H9 (cell line): ENCODE results near the gene CDIPT. TPM values are rescaled to one million over a fixed set of nuclear protein-coding genes. Genes with fewer than 3 reads are reported as not detected.

ENCODE experiments used
- DNase-seq: peaks from one replicate; pipeline ENCODE4 v3.0.0-alpha.2; 2017
- H2AFZ ChIP-seq: one replicate; pipeline ENCODE4 v1.6.1; 2013; ENCODE audit warnings: mild to moderate bottlenecking, low read length, control low read depth, moderate library complexity
- H2AK5ac ChIP-seq: 2 replicates; pipeline ENCODE4 v1.6.1; 2013; ENCODE audit warnings: low read length, control low read depth, mixed read lengths; ENCODE audit not compliant: insufficient read length
- H2BK120ac ChIP-seq: one replicate; pipeline ENCODE4 v1.6.1; 2013; ENCODE audit warnings: low read depth, mild to moderate bottlenecking, low read length, control low read depth, inconsistent platforms; ENCODE audit not compliant: poor library complexity, severe bottlenecking
- H2BK12ac ChIP-seq: 2 replicates; pipeline ENCODE4 v1.6.1; 2013; ENCODE audit warnings: low read length, control low read depth, mixed read lengths, low read depth; ENCODE audit not compliant: insufficient read length
- H2BK15ac ChIP-seq: 2 replicates; pipeline ENCODE4 v1.6.1; 2013; ENCODE audit warnings: low read depth, low read length, control low read depth
- H2BK20ac ChIP-seq: one replicate; pipeline ENCODE4 v1.6.1; 2013; ENCODE audit warnings: low read depth, mild to moderate bottlenecking, low read length, control low read depth, inconsistent platforms; ENCODE audit not compliant: poor library complexity, severe bottlenecking
- H2BK5ac ChIP-seq: 2 replicates; pipeline ENCODE4 v1.6.1; 2013; ENCODE audit warnings: low read length, control low read depth, mixed read lengths; ENCODE audit not compliant: insufficient read length
- H3K14ac ChIP-seq: 2 replicates; pipeline ENCODE4 v1.6.1; 2013; ENCODE audit warnings: low read length, control low read depth; ENCODE audit not compliant: insufficient read depth
- H3K18ac ChIP-seq: 2 replicates; pipeline ENCODE4 v1.6.1; 2013; ENCODE audit warnings: low read depth, mild to moderate bottlenecking, mixed read lengths, low read length, control low read depth; ENCODE audit not compliant: insufficient read length
- H3K23ac ChIP-seq: 2 replicates; pipeline ENCODE4 v1.6.1; 2013; ENCODE audit warnings: low read length, control low read depth, mixed read lengths, low read depth; ENCODE audit not compliant: insufficient read length
- H3K23me2 ChIP-seq: 2 replicates; pipeline ENCODE4 v1.6.1; 2013; ENCODE audit warnings: low read depth, mild to moderate bottlenecking, mixed read lengths, low read length, control low read depth; ENCODE audit not compliant: insufficient read length, poor library complexity, severe bottlenecking
- H3K27ac ChIP-seq: 2 replicates; pipeline ENCODE4 v1.5.1; 2013; ENCODE audit warnings: low read length, control low read depth, mixed read lengths, low read depth; ENCODE audit not compliant: insufficient read length
- H3K27me3 ChIP-seq: 2 replicates; pipeline ENCODE4 v1.6.1; 2013; ENCODE audit warnings: low read length, control low read depth, inconsistent platforms; ENCODE audit not compliant: insufficient read depth
- H3K4ac ChIP-seq: 2 replicates; pipeline ENCODE4 v1.6.1; 2013; ENCODE audit warnings: low read depth, mild to moderate bottlenecking, control low read depth, inconsistent platforms, low read length, moderate library complexity
- H3K4me1 ChIP-seq: 2 replicates; pipeline ENCODE4 v1.6.1; 2013; ENCODE audit warnings: low read length, control low read depth, inconsistent platforms; ENCODE audit not compliant: insufficient read depth
- H3K4me2 ChIP-seq: 2 replicates; pipeline ENCODE4 v1.6.1; 2013; ENCODE audit warnings: low read length, control low read depth, mixed read lengths; ENCODE audit not compliant: insufficient read length, insufficient read depth
- H3K56ac ChIP-seq: 2 replicates; pipeline ENCODE4 v1.6.1; 2013; ENCODE audit warnings: low read depth, mild to moderate bottlenecking, mixed read lengths, low read length, control low read depth; ENCODE audit not compliant: insufficient read length
- H3K79me1 ChIP-seq: 2 replicates; pipeline ENCODE4 v1.6.1; 2013; ENCODE audit warnings: low read depth, mild to moderate bottlenecking, moderate library complexity, low read length, control low read depth, inconsistent platforms; ENCODE audit not compliant: insufficient read depth, poor library complexity, severe bottlenecking
- H3K79me2 ChIP-seq: 2 replicates; pipeline ENCODE4 v1.6.1; 2013; ENCODE audit warnings: low read length, control low read depth, inconsistent platforms; ENCODE audit not compliant: insufficient read depth
- H3K9ac ChIP-seq: 2 replicates; pipeline ENCODE4 v1.6.1; 2013; ENCODE audit warnings: low read length, control low read depth, mixed read lengths; ENCODE audit not compliant: insufficient read length; ENCODE audit errors: extremely low read depth
- H3K9me3 ChIP-seq: one replicate; pipeline ENCODE4 v1.6.1; 2013; ENCODE audit warnings: low read depth, low read length, inconsistent platforms; ENCODE audit not compliant: control insufficient read depth
- H3T11ph ChIP-seq: one replicate; pipeline ENCODE4 v1.6.1; 2013; ENCODE audit warnings: mild to moderate bottlenecking, low read length, control low read depth, inconsistent platforms
- H4K20me1 ChIP-seq: one replicate; pipeline ENCODE4 v1.6.1; 2013; ENCODE audit not compliant: control insufficient read depth, insufficient read length, insufficient read depth
- H4K5ac ChIP-seq: 2 replicates; pipeline ENCODE4 v1.6.1; 2013; ENCODE audit warnings: low read depth, mild to moderate bottlenecking, mixed read lengths, low read length, control low read depth; ENCODE audit not compliant: insufficient read length
- H4K8ac ChIP-seq: replicated peaks from 2 replicates; pipeline ENCODE4 v1.6.1; 2013; ENCODE audit warnings: low read length, control low read depth, mixed read lengths, low read depth; ENCODE audit not compliant: insufficient read length
- H4K91ac ChIP-seq: 2 replicates; pipeline ENCODE4 v1.6.1; 2013; ENCODE audit warnings: low read depth, mild to moderate bottlenecking, moderate library complexity, mixed read lengths, low read length, control low read depth; ENCODE audit not compliant: insufficient read length
- H3K27ac Mint-ChIP-seq, 3 experiments: 2 replicates in 2 of 3; 3 replicates in 1 of 3; pipeline ENCODE4 v1.8.0; 2020 to 2021; ENCODE audit warnings: mixed read lengths in 3 of 3, mild to moderate bottlenecking in 1 of 3, moderate library complexity in 1 of 3
- H3K27me3 Mint-ChIP-seq: 2 replicates; pipeline ENCODE4 v1.8.0; 2021; ENCODE audit warnings: low read depth, mild to moderate bottlenecking, moderate library complexity, mixed read lengths
- H3K36me3 Mint-ChIP-seq, 3 experiments: 2 replicates in 2 of 3; 3 replicates in 1 of 3; pipeline ENCODE4 v1.8.0; 2020 to 2021; ENCODE audit warnings: low read depth in 3 of 3, mixed read lengths in 3 of 3; ENCODE audit not compliant: insufficient read depth in 1 of 3
- H3K4me1 Mint-ChIP-seq, 2 experiments: 2 replicates each; pipeline ENCODE4 v1.8.0; 2020; ENCODE audit warnings: mixed read lengths in 2 of 2
- H3K4me3 Mint-ChIP-seq, 2 experiments: 2 replicates in 1 of 2; 3 replicates in 1 of 2; pipeline ENCODE4 v1.8.0; 2020 to 2021; ENCODE audit warnings: mild to moderate bottlenecking in 2 of 2, mixed read lengths in 2 of 2, moderate library complexity in 1 of 2
- H3K9me3 Mint-ChIP-seq, 2 experiments: 2 replicates in 1 of 2; 3 replicates in 1 of 2; pipeline ENCODE4 v1.8.0; 2020; ENCODE audit warnings: mild to moderate bottlenecking in 2 of 2, mixed read lengths in 2 of 2, moderate library complexity in 1 of 2
- WGBS: extraction: QIAGEN DNeasy Blood & Tissue Kit; methylation state at CpG from one replicate; pipeline ENCODE4 v1.1.7; 2013; ENCODE audit warnings: missing lambda C conversion rate, low lambda C conversion rate, mixed read lengths; ENCODE audit not compliant: insufficient read length; ENCODE audit errors: extremely low coverage; 5-methylcytosine and 5-hydroxymethylcytosine counted together
- total RNA-seq: library from RNA; stranded (reverse); gene quantifications from 2 replicates; pipeline ENCODE4 v1.2.1, GENCODE V29; 2021
- TF ChIP-seq, protein P1 (sequence below): fragments of 200-600 bp; sonication (generic); conservative IDR thresholded peaks from 3 replicates; pipeline ENCODE4 v1.8.0; 2021; ENCODE audit warnings: antibody characterized with exemption, mild to moderate bottlenecking

CDIPT gene
- total RNA-seq, 1 experiment from 2014 or later, result 70.6 TPM

DNA sequence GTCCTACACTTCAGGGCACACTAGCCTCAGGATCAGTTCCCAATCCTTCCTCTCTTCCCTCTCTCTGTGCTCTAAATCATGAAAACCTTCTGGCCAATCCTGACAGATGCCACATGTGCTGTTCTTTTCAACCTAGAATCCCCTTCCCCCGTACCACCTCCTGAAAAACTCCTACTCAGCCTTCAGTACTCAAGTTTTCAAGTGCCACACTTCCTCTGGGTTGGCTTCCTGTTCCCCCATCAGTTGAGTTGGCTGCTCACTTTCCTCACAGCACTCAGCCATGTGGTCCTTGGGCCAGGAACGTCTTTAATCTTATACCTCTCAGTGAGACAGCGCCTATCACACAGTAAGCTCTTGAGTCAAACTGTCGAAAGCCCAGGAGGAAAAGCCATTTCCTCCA lies 40.6 kb upstream of the CDIPT start:
- H2BK15ac ChIP-seq, result no peak overlapping the region
- H3K23ac ChIP-seq, result no peak overlapping the region
- H3K23me2 ChIP-seq, result peaks cover 21% of the 10 kb centered on the region
- peaks cover 14 to 29% (median 21%) of the 10 kb centered on the region in 3 experiments; a peak in 6 of 7 replicates for H3K36me3 Mint-ChIP-seq
- H3T11ph ChIP-seq, result no peak overlapping the region
- H3K4me2 ChIP-seq, result no peak overlapping the region
- H3K4me1 ChIP-seq, result peaks cover 2% of the 10 kb centered on the region
- H4K20me1 ChIP-seq, result no peaks in the 10 kb centered on the region
- H3K9me3 ChIP-seq, result no peaks in the 10 kb centered on the region
- H2BK120ac ChIP-seq, result no peak overlapping the region
- H3K27me3 ChIP-seq, result no peaks in the 10 kb centered on the region
- no peak overlapping the region for H2BK12ac ChIP-seq
- DNase-seq, result no peak
- no peak overlapping the region for H2BK5ac ChIP-seq
- no peak overlapping the region for H4K5ac ChIP-seq
- no peak overlapping the region for H3K56ac ChIP-seq
- no peak overlapping the region for H3K18ac ChIP-seq
- H3K79me1 ChIP-seq, result peaks cover 3% of the 10 kb centered on the region
- no CpG with 5 or more reads among the region's 4 CpGs for WGBS
- no peak overlapping the region for H4K8ac ChIP-seq
- H3K27ac ChIP-seq, result no peak overlapping the region
- H3K9ac ChIP-seq, result no peak overlapping the region
- no peak overlapping the region for H2AFZ ChIP-seq
- no peaks in the 10 kb centered on the region for H3K9me3 Mint-ChIP-seq
- H4K91ac ChIP-seq, result no peak overlapping the region
- no peak overlapping the region for H2AK5ac ChIP-seq
- TF ChIP-seq, protein P1, sequence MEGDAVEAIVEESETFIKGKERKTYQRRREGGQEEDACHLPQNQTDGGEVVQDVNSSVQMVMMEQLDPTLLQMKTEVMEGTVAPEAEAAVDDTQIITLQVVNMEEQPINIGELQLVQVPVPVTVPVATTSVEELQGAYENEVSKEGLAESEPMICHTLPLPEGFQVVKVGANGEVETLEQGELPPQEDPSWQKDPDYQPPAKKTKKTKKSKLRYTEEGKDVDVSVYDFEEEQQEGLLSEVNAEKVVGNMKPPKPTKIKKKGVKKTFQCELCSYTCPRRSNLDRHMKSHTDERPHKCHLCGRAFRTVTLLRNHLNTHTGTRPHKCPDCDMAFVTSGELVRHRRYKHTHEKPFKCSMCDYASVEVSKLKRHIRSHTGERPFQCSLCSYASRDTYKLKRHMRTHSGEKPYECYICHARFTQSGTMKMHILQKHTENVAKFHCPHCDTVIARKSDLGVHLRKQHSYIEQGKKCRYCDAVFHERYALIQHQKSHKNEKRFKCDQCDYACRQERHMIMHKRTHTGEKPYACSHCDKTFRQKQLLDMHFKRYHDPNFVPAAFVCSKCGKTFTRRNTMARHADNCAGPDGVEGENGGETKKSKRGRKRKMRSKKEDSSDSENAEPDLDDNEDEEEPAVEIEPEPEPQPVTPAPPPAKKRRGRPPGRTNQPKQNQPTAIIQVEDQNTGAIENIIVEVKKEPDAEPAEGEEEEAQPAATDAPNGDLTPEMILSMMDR, result no peak
- no peaks in the 10 kb centered on the region for H3K27me3 Mint-ChIP-seq
- H3K4me1 Mint-ChIP-seq, result peaks cover 13 to 20% of the 10 kb centered on the region in 2 experiments
- no peaks in the 10 kb centered on the region; the same call in 1 of the 2 replicates for H3K79me2 ChIP-seq
- peak overlapping the region in 1 of 3 experiments; percentile 63; a peak in 2 of 7 replicates for H3K27ac Mint-ChIP-seq
- no peak overlapping the region for H3K4ac ChIP-seq
- no peak overlapping the region for H3K14ac ChIP-seq
- H2BK20ac ChIP-seq, result no peak overlapping the region
- H3K4me3 Mint-ChIP-seq, result 0 out of 5 replicates have a peak overlapping the region, but pooled peaks of 1 of the 2 experiments have one; percentile 1
